Prostate gland (tissue), 2 donors: Measurements from ENCODE around the gene RAB7A. TPM values are rescaled to one million over a fixed set of nuclear protein-coding genes. Genes with fewer than 3 reads are reported as not detected.

Experiments
- DNase-seq: peaks from one replicate; pipeline ENCODE4 v3.0.0-alpha.2; 2019; ENCODE audit warnings: low spot score
- H3K27ac ChIP-seq, 2 donors: fragments of 200-600 bp; sonication (generic); 2 replicates each; pipeline ENCODE4 v1.5.1; 2017 to 2019
- H3K27me3 ChIP-seq: fragments of 200-600 bp; sonication (generic); replicated peaks from 2 replicates; pipeline ENCODE4 v1.5.1; 2019; ENCODE audit not compliant: insufficient read depth
- H3K36me3 ChIP-seq, 2 donors: fragments of 200-600 bp; sonication (generic); 1 replicate in 1 of 2; 2 replicates in 1 of 2; pipeline versions ENCODE4 v1.5.1 to v1.8.1; 2017 to 2019
- H3K4me1 ChIP-seq: fragments of 200-600 bp; sonication (generic); replicated peaks from 2 replicates; pipeline ENCODE4 v1.5.1; 2019
- H3K4me3 ChIP-seq, 2 donors: fragments of 200-600 bp; sonication (generic); 2 replicates each; pipeline ENCODE4 v1.5.1; 2017 to 2019
- H3K9me3 ChIP-seq: fragments of 200-600 bp; sonication (generic); 2 replicates; pipeline ENCODE4 v1.5.1; 2017
- CTCF ChIP-seq, 4 experiments: fragments of 200-600 bp in 2 of 4; fragments of 450-650 bp in 2 of 4; sonication (generic) in 2 of 4; IDR thresholded peaks; 1 replicate in 3 of 4; 2 replicates in 1 of 4; pipeline ENCODE4 v1.5.1; 2016 to 2019; ENCODE audit warnings: antibody characterized with exemption in 4 of 4, mild to moderate bottlenecking in 2 of 4, moderate library complexity in 2 of 4
- POLR2A ChIP-seq: fragments of 450-650 bp; IDR thresholded peaks from one replicate; pipeline ENCODE4 v1.6.1; 2016; ENCODE audit warnings: antibody characterized with exemption, mild to moderate bottlenecking
- POLR2AphosphoS5 ChIP-seq: sonication (generic); formaldehyde crosslinking; IDR thresholded peaks from one replicate; pipeline ENCODE4 v1.6.1; 2017; ENCODE audit warnings: antibody characterized with exemption
- WGBS: methylation state at CpG from one replicate; pipeline ENCODE4 v1.1.5; 2018; 5-methylcytosine and 5-hydroxymethylcytosine counted together
- intact Hi-C: fragments of 100-400 bp; cut with DNase I; formaldehyde crosslinking; loops from one replicate; pipeline ENCODE4 v1.14.2; 2022
- total RNA-seq, 2 donors: library from RNA; depleted of rRNA; stranded (reverse); fragments of >200 nt; gene quantifications; one replicate each; pipeline ENCODE4 v1.1.0, GENCODE V29; 2016

RAB7A gene
- total RNA-seq, 2 donors from 2014 or later: 88.2 to 125 TPM

- Histone ChIP-seq H3K4me1 (peaks cover 2% of the 10 kb centered on the region), H3K27ac (no peak overlapping the region), H3K36me3 (no peaks in the 10 kb centered on the region), H3K9me3 (no peaks in the 10 kb centered on the region), H3K4me3 (no peak overlapping the region), H3K27me3 (no peaks in the 10 kb centered on the region)
- TF ChIP-seq POLR2A (no peak), POLR2AphosphoS5 (no peak), CTCF (IDR thresholded peaks at IDR 0.05) (no peak)
- DNase-seq: no peak
- WGBS: 91% methylated on average over 5 of the region's 5 CpGs
- intact Hi-C loops: no loop called here
Measured at GRCh38 chr3:128730471-128730870, 4.5 kb downstream of the RAB7A start.

- intact Hi-C loops: no loop called here
- DNase-seq: no peak
Measured at GRCh38 chr3:128734523-128735189, 8.7 kb downstream of the RAB7A start.

GRCh38 chr3:128735287-128735686 is 9.3 kb downstream of the RAB7A start:
- DNase-seq: no peak
- no peaks in the 10 kb centered on the region for H3K27me3 ChIP-seq
- no peaks in the 10 kb centered on the region for H3K4me1 ChIP-seq
- H3K9me3 ChIP-seq: no peaks in the 10 kb centered on the region
- H3K27ac ChIP-seq: no peak overlapping the region
- TF ChIP-seq POLR2AphosphoS5 (no peak), CTCF (IDR thresholded peaks at IDR 0.05) (no peak), POLR2A (no peak)
- H3K36me3 ChIP-seq: no peaks in the 10 kb centered on the region
- H3K4me3 ChIP-seq: no peak overlapping the region
- intact Hi-C loops: no loop called here

More at GRCh38 chr3:128734523-128735189, 8.7 kb downstream of the RAB7A start:
- Histone ChIP-seq H3K27me3 (no peaks in the 10 kb centered on the region), H3K4me3 (no peak overlapping the region), H3K4me1 (peaks cover 2% of the 10 kb centered on the region), H3K9me3 (no peaks in the 10 kb centered on the region), H3K27ac (no peak overlapping the region), H3K36me3 (no peaks in the 10 kb centered on the region)
- 85% methylated on average over 3 of the region's 3 CpGs for WGBS
- TF ChIP-seq POLR2A (no peak), CTCF (IDR thresholded peaks at IDR 0.05) (no peak), POLR2AphosphoS5 (no peak)

- no peak for DNase-seq
- WGBS: 26% methylated on average over 2 of the region's 2 CpGs
- Histone ChIP-seq H3K4me3 (no peak overlapping the region), H3K4me1 (no peaks in the 10 kb centered on the region), H3K27ac (no peak overlapping the region), H3K27me3 (no peaks in the 10 kb centered on the region), H3K36me3 (no peaks in the 10 kb centered on the region), H3K9me3 (no peaks in the 10 kb centered on the region)
- intact Hi-C loops: no loop called here
- no peak for TF ChIP-seq POLR2AphosphoS5
- TF ChIP-seq CTCF (IDR thresholded peaks at IDR 0.05): no peak
- TF ChIP-seq POLR2A: no peak
Measured at GRCh38 chr3:128735884-128736283, 9.9 kb downstream of the RAB7A start.

GRCh38 chr3:128736601-128737000 is 10.6 kb downstream of the RAB7A start:
- H3K36me3 ChIP-seq: no peaks in the 10 kb centered on the region
- intact Hi-C loops: no loop called here
- H3K4me3 ChIP-seq: no peak overlapping the region
- DNase-seq: no peak
- H3K27me3 ChIP-seq: no peaks in the 10 kb centered on the region
- H3K27ac ChIP-seq: no peak overlapping the region
- no peaks in the 10 kb centered on the region for H3K9me3 ChIP-seq
- TF ChIP-seq CTCF (IDR thresholded peaks at IDR 0.05) (no peak), POLR2A (no peak), POLR2AphosphoS5 (no peak)
- WGBS: 68% methylated on average over 3 of the region's 3 CpGs
- H3K4me1 ChIP-seq: no peaks in the 10 kb centered on the region
